Measurements from ENCODE around the gene TGIF1. TPM values are rescaled to one million over a fixed set of nuclear protein-coding genes. Genes with fewer than 3 reads are reported as not detected.

Gene TGIF1
- total and polyA plus RNA-seq, 2 experiments from 2014 or later, result 41.2 to 62.7 TPM

DNA sequence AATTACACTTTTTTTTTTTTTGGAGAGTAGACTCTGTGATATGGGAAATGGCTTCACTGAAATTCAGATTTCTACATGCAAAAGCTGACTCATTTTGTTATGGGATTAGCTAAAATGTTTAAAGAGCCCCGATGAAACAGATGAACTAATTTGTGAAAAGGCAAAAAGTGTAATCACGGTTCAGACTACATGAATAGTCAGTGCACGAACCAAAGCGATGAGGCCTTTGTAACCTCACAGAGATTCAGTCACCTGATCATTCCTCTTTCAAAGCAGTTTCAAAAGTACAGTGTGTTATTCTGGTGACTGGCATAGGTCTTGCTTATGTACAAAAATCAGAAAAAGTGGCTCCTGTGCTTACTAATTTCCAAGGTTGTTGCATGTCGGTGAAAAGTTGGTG lies 44.6 kb downstream of the TGIF1 start:
- no peak overlapping the region for H3K27ac ChIP-seq
- peaks cover 15% of the 10 kb centered on the region for H3K27me3 ChIP-seq
- H3K9me3 ChIP-seq (ENCODE audit: low read depth), result no peaks in the 10 kb centered on the region
- H3K36me3 ChIP-seq, result no peaks in the 10 kb centered on the region
- DNase-seq (ENCODE audit: low read depth in 1 of 2, low spot score in 1 of 2), result no peak
- H3K4me3 ChIP-seq, result no peak overlapping the region
- TF ChIP-seq CTCF (IDR thresholded peaks at IDR 0.05; ENCODE audit: low read depth, low read length), result no peak
- H3K4me1 ChIP-seq (ENCODE audit: low read depth), result no peaks in the 10 kb centered on the region

- no peaks in the 10 kb centered on the region for H3K9me3 ChIP-seq (ENCODE audit: low read depth)
- no peaks in the 10 kb centered on the region for H3K36me3 ChIP-seq
- DNase-seq (ENCODE audit: low read depth in 1 of 2, low spot score in 1 of 2), result no peak
- TF ChIP-seq CTCF (IDR thresholded peaks at IDR 0.05; ENCODE audit: low read depth, low read length), result no peak
- peaks cover 25% of the 10 kb centered on the region for H3K27me3 ChIP-seq
- no peak overlapping the region for H3K4me3 ChIP-seq
- H3K27ac ChIP-seq, result no peak overlapping the region
- no peaks in the 10 kb centered on the region for H3K4me1 ChIP-seq (ENCODE audit: low read depth)
Observed at GRCh38 chr18:3495691-3496430, 45.9 kb downstream of the TGIF1 start.

DNA sequence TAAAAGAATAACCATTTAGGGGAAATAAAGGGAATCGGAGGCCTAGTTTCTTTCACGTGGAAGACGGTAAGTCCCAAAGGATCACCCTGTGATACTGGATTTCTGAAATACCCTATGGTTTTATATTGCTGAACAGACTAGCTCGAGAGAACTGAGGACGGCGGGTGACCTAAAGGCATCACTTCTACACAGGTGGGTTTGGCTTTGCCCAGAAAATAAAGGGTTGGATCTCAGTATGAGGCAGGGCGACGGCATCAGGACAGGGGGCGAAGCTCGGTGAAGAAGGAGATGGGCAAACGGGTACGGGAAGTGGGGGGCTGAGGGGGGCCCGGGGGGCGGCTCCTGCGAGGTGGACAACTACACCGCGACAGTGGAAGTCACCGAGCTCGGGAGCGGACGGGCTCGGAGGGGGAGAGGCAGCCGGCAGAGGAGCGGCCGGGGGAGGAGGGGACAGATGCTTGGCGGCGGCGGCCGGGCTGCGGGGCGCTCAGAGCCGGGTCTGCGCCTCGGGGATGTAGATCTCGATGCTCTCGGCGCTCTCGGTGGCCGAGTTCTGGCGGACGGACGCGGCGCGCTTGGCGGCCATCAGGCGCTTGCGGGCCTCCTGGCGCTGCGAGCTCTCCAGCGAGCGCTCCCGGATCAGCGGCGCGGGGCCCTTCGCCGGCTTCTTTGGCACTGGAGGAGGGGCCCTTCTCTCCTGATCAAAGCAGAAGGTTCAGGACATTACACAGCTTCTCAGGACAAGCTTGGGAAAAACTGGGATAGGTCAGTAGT lies 48.9 kb downstream of the TGIF1 start:
- H3K27ac ChIP-seq, result no peak overlapping the region
- H3K4me1 ChIP-seq (ENCODE audit: low read depth), result no peaks in the 10 kb centered on the region
- DNase-seq (ENCODE audit: low read depth in 1 of 2, low spot score in 1 of 2), result peak; percentile 60 to 77
- H3K27me3 ChIP-seq, result peaks cover 25% of the 10 kb centered on the region
- TF ChIP-seq CTCF (IDR thresholded peaks at IDR 0.05; ENCODE audit: low read depth, low read length), result no peak
- H3K9me3 ChIP-seq (ENCODE audit: low read depth), result no peaks in the 10 kb centered on the region
- H3K4me3 ChIP-seq, result peak overlapping the region; percentile 33
- no peaks in the 10 kb centered on the region for H3K36me3 ChIP-seq

DNA sequence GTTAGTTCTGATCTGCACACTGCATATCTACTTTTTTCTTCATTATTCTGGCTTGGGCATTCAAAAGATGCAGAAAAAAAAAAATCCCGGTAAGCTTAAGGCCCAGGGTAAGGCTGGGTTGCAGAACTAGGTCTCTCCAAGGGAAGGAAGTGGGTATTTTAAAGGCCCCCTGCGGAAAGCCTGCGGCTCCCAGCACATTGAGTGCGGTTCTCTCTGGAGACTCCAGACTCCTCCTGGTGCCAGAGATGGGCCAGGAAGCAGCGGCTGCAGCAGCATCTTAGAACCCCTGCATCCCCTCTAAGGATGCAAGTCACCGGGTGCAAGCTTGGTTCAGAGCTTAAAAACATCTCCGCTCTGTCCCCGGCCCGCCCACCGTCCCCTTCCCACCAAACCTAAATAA lies 49.5 kb downstream of the TGIF1 start:
- Histone ChIP-seq H3K36me3 (no peaks in the 10 kb centered on the region), H3K4me3 (peak overlapping the region; percentile 33), H3K4me1 (ENCODE audit: low read depth) (no peaks in the 10 kb centered on the region), H3K27ac (no peak overlapping the region), H3K9me3 (ENCODE audit: low read depth) (no peaks in the 10 kb centered on the region), H3K27me3 (peaks cover 25% of the 10 kb centered on the region)
- DNase-seq (ENCODE audit: low read depth in 1 of 2, low spot score in 1 of 2), result peak; percentile 17 to 18
- TF ChIP-seq CTCF (IDR thresholded peaks at IDR 0.05; ENCODE audit: low read depth, low read length), result no peak

DNA sequence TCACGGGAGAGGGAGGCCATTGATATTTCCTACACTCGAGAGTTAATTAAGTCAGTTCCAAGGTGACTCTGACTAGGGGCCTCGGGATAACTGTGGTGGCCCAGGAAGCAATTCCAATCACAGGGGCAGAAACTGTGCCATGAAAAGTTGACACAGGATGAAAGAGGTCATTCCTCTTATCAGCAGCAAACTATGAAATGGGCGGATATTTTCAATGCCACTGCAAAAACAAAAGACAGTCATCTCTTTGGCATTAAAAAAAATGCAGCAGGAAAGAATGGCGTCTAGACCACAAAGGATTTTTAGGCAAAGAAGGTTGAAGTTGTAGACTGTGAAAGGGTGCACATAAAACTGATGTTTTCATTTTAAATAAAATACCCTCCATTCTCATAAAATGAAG lies 50.0 kb downstream of the TGIF1 start:
- H3K9me3 ChIP-seq (ENCODE audit: low read depth), result no peaks in the 10 kb centered on the region
- H3K36me3 ChIP-seq, result no peaks in the 10 kb centered on the region
- H3K27me3 ChIP-seq, result peaks cover 25% of the 10 kb centered on the region
- no peak overlapping the region for H3K4me3 ChIP-seq
- H3K27ac ChIP-seq, result no peak overlapping the region
- no peak for DNase-seq (ENCODE audit: low read depth in 1 of 2, low spot score in 1 of 2)
- TF ChIP-seq CTCF (IDR thresholded peaks at IDR 0.05; ENCODE audit: low read depth, low read length), result no peak
- no peaks in the 10 kb centered on the region for H3K4me1 ChIP-seq (ENCODE audit: low read depth)

All from cardiac muscle cell (in vitro differentiated cells and primary cell).